Peyer's patch (tissue), 4 donors: ENCODE results near the gene PHLDB2.

Experiments used
- POLR2A ChIP-seq, 2 donors: fragments of 450-650 bp; IDR thresholded peaks; one replicate each; pipeline ENCODE4 v1.5.1; 2017; ENCODE audit warnings: antibody characterized with exemption in 2 of 2, mild to moderate bottlenecking in 2 of 2, moderate library complexity in 2 of 2
- TF ChIP-seq, protein P1 (sequence below), 6 experiments: fragments of 450-650 bp in 4 of 6; fragments of 200-600 bp in 2 of 6; sonication (generic) in 1 of 6; IDR thresholded peaks; one replicate each; pipeline ENCODE4 v1.5.1; 2017 to 2019; ENCODE audit warnings: antibody characterized with exemption in 6 of 6, mild to moderate bottlenecking in 3 of 6, moderate library complexity in 1 of 6

DNA sequence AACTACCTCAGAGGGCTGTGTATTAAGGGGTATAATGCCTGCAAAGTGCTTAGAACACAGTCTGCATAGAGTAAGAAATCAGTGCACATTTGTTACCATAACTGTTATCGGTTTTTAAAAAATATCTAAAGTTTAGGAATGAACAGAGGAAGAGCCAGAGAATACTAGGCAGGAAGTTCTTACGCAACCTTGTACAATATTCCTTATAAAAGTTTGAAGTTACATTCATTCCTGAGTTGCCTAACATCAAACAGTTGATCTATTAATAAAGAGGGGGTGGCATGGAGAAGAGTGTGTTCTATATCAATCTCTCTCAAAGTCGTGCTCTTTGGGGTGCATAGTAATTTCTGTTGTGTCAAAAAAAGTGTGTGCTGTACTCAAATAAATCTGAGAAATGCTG lies 22.0 kb upstream of the PHLDB2 start:
- TF ChIP-seq, protein P1, sequence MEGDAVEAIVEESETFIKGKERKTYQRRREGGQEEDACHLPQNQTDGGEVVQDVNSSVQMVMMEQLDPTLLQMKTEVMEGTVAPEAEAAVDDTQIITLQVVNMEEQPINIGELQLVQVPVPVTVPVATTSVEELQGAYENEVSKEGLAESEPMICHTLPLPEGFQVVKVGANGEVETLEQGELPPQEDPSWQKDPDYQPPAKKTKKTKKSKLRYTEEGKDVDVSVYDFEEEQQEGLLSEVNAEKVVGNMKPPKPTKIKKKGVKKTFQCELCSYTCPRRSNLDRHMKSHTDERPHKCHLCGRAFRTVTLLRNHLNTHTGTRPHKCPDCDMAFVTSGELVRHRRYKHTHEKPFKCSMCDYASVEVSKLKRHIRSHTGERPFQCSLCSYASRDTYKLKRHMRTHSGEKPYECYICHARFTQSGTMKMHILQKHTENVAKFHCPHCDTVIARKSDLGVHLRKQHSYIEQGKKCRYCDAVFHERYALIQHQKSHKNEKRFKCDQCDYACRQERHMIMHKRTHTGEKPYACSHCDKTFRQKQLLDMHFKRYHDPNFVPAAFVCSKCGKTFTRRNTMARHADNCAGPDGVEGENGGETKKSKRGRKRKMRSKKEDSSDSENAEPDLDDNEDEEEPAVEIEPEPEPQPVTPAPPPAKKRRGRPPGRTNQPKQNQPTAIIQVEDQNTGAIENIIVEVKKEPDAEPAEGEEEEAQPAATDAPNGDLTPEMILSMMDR (IDR thresholded peaks at IDR 0.05) = no peak
- TF ChIP-seq POLR2A (IDR thresholded peaks at IDR 0.05) = no peak
